Thoracic aorta (tissue), 2 donors: Measurements from ENCODE around the gene CFAP97D2. TPM values are rescaled to one million over a fixed set of nuclear protein-coding genes. Genes with fewer than 3 reads are reported as not detected.

ENCODE experiments used
- ATAC-seq: fragments of 150-250 bp; one replicate; pipeline ENCODE4 v1.8.0; 2017; ENCODE audit warnings: low read depth; ENCODE audit not compliant: insufficient number of reproducible peaks, low FRiP score
- DNase-seq: peaks from one replicate; pipeline ENCODE4 v3.0.0-alpha.2; 2020; ENCODE audit warnings: low spot score
- H3K27ac ChIP-seq, 2 donors: fragments of 200-600 bp; sonication (generic); 1 replicate in 1 of 2; 2 replicates in 1 of 2; pipeline ENCODE4 v1.5.1; 2016; ENCODE audit warnings: mild to moderate bottlenecking in 2 of 2, moderate library complexity in 2 of 2
- H3K27me3 ChIP-seq: fragments of 200-600 bp; sonication (generic); replicated peaks from 2 replicates; pipeline ENCODE4 v1.6.0; 2016; ENCODE audit warnings: mild to moderate bottlenecking; ENCODE audit not compliant: insufficient read depth
- H3K36me3 ChIP-seq: fragments of 200-600 bp; sonication (generic); one replicate; pipeline ENCODE4 v1.5.1; 2016
- H3K4me1 ChIP-seq, 2 donors: fragments of 200-600 bp; sonication (generic); 1 replicate in 1 of 2; 2 replicates in 1 of 2; pipeline versions ENCODE4 v1.5.1 to v1.6.0; 2016; ENCODE audit warnings: low read depth in 2 of 2, mild to moderate bottlenecking in 1 of 2; ENCODE audit not compliant: control insufficient read depth in 1 of 2
- H3K4me3 ChIP-seq: fragments of 200-600 bp; sonication (generic); 2 replicates; pipeline ENCODE4 v1.5.1; 2016; ENCODE audit warnings: mild to moderate bottlenecking
- H3K9me3 ChIP-seq: fragments of 200-600 bp; sonication (generic); 2 replicates; pipeline ENCODE4 v1.5.1; 2016
- total RNA-seq, 2 donors: library from RNA; depleted of rRNA; stranded (reverse); fragments of >200 nt; gene quantifications; one replicate each; pipeline versions ENCODE4 v1.1.0 to v1.2.3, GENCODE V29; 2016
- TF ChIP-seq, protein P1 (sequence below): fragments of 200-600 bp; sonication (generic); IDR thresholded peaks from one replicate; pipeline ENCODE4 v1.5.1; 2019; ENCODE audit warnings: antibody characterized with exemption

CFAP97D2 gene
- total RNA-seq, 2 donors from 2014 or later: not detected

DNA sequence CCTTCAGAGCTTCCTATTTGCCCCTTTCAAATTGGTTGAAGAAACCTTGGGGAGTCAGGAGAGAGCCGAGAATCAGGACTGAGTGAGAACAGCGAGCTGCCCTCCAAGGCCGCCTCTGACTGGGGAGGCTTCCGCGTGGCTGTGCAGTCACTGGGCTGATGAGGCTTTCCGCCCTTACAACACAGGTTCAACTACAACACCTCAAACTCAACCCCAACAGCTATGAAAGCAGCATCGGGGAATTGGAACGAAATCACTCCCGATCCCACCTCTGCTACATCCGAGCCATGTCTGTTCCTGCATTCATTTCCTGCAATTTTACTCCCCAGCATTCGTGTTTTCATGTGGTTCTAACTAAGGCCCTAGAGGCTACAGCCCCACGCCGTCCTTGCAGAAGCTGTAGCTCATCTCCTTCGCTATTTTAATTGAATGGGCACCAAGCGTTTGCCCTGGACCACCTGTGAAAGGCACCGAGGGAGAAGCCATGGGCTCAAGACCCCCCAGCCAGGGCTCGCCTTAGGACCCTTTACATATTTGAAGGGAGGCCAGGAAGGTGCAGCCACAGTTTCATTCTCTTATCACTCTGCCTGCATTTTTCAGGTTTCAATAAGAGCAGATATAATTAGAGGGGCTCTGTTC is 34.3 kb upstream of the CFAP97D2 start:
- no peak overlapping the region for H3K27ac ChIP-seq
- ATAC-seq: no peak
- no peak for DNase-seq
- no peaks in the 10 kb centered on the region for H3K27me3 ChIP-seq
- H3K4me3 ChIP-seq: no peak overlapping the region
- H3K9me3 ChIP-seq: no peaks in the 10 kb centered on the region
- H3K4me1 ChIP-seq: peaks cover 0 to 6% of the 10 kb centered on the region in 2 donors
- TF ChIP-seq, protein P1, sequence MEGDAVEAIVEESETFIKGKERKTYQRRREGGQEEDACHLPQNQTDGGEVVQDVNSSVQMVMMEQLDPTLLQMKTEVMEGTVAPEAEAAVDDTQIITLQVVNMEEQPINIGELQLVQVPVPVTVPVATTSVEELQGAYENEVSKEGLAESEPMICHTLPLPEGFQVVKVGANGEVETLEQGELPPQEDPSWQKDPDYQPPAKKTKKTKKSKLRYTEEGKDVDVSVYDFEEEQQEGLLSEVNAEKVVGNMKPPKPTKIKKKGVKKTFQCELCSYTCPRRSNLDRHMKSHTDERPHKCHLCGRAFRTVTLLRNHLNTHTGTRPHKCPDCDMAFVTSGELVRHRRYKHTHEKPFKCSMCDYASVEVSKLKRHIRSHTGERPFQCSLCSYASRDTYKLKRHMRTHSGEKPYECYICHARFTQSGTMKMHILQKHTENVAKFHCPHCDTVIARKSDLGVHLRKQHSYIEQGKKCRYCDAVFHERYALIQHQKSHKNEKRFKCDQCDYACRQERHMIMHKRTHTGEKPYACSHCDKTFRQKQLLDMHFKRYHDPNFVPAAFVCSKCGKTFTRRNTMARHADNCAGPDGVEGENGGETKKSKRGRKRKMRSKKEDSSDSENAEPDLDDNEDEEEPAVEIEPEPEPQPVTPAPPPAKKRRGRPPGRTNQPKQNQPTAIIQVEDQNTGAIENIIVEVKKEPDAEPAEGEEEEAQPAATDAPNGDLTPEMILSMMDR: no peak
- H3K36me3 ChIP-seq: no peaks in the 10 kb centered on the region

DNA sequence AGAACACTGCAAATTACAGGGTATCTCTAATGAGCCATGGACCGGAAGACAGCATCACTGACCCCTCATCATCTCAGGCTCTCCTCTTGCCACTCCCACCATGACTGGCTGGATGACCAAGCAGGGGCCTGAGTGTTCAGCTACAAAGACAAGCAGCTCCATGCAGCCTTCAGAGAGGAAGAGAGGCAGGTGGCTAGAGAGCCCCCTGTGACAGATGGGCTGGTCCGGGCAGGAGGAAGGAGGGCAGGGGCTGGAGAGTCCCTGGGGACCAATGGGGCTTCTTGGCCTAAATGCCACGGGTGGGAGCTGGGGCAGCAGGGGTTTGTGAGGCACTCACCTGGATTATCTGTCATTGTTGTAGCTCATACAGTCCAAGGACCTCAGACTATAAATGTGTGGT is 33.8 kb upstream of the CFAP97D2 start:
- H3K9me3 ChIP-seq: no peaks in the 10 kb centered on the region
- TF ChIP-seq, protein P1: no peak
- peaks cover 0 to 6% of the 10 kb centered on the region in 2 donors for H3K4me1 ChIP-seq
- no peaks in the 10 kb centered on the region for H3K27me3 ChIP-seq
- no peak for ATAC-seq
- DNase-seq: no peak
- H3K36me3 ChIP-seq: no peaks in the 10 kb centered on the region
- no peak overlapping the region for H3K27ac ChIP-seq
- no peak overlapping the region for H3K4me3 ChIP-seq

DNA sequence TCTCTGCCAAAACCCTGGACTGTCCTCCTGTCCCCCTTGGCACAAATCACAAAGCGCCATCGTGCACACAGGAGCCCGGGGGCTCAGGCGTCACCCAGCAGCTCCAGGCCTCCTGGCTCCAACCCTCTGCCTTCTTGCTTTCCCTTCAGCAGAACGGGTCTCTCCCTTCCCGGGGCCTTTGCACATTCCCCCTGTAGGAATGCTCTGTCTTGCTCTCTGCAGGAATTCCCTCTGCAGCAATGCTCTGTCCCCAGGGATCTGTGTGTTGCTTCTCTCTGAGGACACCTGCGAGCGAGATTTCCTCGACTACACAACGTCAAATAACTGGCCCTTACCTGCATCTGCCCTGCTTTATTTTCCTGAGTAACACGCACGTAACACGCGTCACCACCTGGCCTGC is 33.3 kb upstream of the CFAP97D2 start:
- Histone ChIP-seq H3K4me3 (no peak overlapping the region), H3K27ac (no peak overlapping the region), H3K4me1 (peaks cover 0 to 1% of the 10 kb centered on the region in 2 donors), H3K9me3 (no peaks in the 10 kb centered on the region), H3K36me3 (no peaks in the 10 kb centered on the region), H3K27me3 (no peaks in the 10 kb centered on the region)
- TF ChIP-seq, protein P1: no peak
- no peak for DNase-seq
- no peak for ATAC-seq

DNA sequence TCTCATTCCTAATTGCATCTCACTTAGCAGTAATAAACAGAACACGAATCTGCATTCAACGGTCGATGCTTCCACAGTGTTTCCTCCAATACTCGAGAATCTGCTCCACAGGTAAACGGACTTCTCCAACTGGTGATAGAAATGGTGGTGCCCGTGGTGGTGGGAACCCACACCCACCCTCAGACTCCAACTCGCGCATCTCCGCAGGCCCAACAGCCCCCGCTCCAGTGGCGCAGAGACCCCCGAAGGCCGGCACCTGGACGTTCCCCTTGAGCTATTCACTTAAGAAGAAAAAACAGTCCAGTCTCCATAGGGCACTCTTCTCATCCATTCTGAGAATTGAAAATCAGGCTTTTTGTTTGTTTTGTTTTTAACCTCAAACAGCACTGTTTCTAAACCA is 32.9 kb upstream of the CFAP97D2 start:
- Histone ChIP-seq H3K36me3 (no peaks in the 10 kb centered on the region), H3K9me3 (no peaks in the 10 kb centered on the region), H3K4me3 (no peak overlapping the region), H3K27ac (no peak overlapping the region), H3K27me3 (no peaks in the 10 kb centered on the region), H3K4me1 (no peaks in the 10 kb centered on the region)
- ATAC-seq (no peak), DNase-seq (no peak)
- TF ChIP-seq, protein P1: no peak

DNA sequence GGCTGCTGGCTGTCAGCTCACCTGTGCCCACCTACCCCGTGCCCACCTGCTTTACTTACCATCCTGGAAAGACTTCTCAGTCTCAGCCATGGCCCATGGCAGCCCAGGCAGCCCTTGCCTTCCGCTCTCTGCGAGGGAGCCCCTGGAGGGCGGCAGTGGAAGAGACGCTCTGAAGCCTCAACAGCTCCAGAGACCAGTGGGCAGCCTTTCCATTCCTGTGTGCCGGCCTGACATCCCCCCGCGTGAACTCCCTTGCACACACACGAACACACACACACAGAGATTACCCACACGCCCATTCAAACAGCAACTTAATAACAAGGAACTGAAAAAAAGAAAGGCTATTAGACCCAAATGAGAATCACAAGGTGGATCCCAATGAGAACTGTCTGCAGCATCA is 32.4 kb upstream of the CFAP97D2 start:
- Histone ChIP-seq H3K27me3 (no peaks in the 10 kb centered on the region), H3K4me3 (no peak overlapping the region), H3K27ac (no peak overlapping the region), H3K9me3 (no peaks in the 10 kb centered on the region), H3K36me3 (no peaks in the 10 kb centered on the region), H3K4me1 (no peaks in the 10 kb centered on the region)
- TF ChIP-seq, protein P1: no peak
- DNase-seq (no peak), ATAC-seq (no peak)
